Subcutaneous adipose tissue (tissue), 4 donors: Measurements from ENCODE around the gene NUCB1. TPM values are rescaled to one million over a fixed set of nuclear protein-coding genes. Genes with fewer than 3 reads are reported as not detected.

Experiments used
- total RNA-seq, 4 donors: library from RNA; depleted of rRNA; stranded (reverse); fragments of >200 nt; gene quantifications; one replicate each; pipeline ENCODE4 v1.1.0, GENCODE V29; 2016
- TF ChIP-seq, protein P1 (sequence below): fragments of 450-650 bp; IDR thresholded peaks from one replicate; pipeline ENCODE4 v1.5.1; 2016; ENCODE audit warnings: low read depth, mild to moderate bottlenecking, control low read depth, antibody characterized with exemption, moderate library complexity

NUCB1 gene
- total RNA-seq, 4 donors from 2014 or later = 128 to 480 (median 313) TPM

DNA sequence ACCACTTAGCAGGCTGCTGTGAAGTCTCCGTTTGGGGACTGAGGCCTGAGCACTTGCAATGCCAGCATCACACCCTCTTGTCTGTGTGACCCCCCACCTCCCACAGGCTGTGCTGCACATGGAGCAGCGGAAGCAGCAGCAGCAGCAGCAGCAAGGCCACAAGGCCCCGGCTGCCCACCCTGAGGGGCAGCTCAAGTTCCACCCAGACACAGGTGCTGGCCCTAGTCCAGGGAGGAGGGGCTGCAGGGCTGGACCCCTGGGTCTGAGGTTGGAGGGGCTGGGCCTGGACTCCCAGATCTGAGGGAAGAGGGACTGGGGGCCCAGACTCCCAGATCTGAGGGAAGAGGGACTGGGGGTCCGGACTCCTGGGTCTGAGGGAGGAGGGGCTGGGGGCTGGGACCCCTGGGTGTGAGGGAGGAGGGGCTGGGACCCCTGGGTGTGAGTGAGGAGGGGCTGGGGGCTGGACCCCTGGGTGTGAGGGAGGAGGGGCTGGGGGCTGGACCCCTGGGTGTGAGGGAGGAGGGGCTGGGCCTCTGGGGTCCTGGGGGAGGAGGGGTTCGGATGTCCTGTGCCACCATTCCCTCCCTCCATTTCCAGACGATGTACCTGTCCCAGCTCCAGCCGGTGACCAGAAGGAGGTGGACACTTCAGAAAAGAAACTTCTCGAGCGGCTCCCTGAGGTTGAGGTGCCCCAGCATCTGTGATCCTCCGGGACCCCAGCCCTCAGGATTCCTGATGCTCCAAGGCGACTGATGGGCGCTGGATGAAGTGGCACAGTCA is 21.8 kb downstream of the NUCB1 start:
- TF ChIP-seq, protein P1, sequence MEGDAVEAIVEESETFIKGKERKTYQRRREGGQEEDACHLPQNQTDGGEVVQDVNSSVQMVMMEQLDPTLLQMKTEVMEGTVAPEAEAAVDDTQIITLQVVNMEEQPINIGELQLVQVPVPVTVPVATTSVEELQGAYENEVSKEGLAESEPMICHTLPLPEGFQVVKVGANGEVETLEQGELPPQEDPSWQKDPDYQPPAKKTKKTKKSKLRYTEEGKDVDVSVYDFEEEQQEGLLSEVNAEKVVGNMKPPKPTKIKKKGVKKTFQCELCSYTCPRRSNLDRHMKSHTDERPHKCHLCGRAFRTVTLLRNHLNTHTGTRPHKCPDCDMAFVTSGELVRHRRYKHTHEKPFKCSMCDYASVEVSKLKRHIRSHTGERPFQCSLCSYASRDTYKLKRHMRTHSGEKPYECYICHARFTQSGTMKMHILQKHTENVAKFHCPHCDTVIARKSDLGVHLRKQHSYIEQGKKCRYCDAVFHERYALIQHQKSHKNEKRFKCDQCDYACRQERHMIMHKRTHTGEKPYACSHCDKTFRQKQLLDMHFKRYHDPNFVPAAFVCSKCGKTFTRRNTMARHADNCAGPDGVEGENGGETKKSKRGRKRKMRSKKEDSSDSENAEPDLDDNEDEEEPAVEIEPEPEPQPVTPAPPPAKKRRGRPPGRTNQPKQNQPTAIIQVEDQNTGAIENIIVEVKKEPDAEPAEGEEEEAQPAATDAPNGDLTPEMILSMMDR = no peak

DNA sequence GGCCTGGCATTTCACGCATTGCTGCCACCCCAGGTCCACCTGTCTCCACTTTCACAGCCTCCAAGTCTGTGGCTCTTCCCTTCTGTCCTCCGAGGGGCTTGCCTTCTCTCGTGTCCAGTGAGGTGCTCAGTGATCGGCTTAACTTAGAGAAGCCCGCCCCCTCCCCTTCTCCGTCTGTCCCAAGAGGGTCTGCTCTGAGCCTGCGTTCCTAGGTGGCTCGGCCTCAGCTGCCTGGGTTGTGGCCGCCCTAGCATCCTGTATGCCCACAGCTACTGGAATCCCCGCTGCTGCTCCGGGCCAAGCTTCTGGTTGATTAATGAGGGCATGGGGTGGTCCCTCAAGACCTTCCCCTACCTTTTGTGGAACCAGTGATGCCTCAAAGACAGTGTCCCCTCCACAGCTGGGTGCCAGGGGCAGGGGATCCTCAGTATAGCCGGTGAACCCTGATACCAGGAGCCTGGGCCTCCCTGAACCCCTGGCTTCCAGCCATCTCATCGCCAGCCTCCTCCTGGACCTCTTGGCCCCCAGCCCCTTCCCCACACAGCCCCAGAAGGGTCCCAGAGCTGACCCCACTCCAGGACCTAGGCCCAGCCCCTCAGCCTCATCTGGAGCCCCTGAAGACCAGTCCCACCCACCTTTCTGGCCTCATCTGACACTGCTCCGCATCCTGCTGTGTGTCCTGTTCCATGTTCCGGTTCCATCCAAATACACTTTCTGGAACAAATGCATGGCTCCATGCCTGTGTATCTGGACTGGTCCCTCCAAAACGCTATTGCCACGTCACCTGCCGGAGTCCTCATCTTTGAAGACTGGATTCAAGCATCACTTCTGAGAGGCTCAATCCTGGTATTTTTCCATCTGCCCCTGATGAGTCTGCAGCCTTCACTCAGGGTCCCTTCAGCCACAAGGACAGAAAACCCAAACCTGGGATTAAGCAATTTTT is 22.7 kb downstream of the NUCB1 start:
- TF ChIP-seq, protein P1 = no peak

DNA sequence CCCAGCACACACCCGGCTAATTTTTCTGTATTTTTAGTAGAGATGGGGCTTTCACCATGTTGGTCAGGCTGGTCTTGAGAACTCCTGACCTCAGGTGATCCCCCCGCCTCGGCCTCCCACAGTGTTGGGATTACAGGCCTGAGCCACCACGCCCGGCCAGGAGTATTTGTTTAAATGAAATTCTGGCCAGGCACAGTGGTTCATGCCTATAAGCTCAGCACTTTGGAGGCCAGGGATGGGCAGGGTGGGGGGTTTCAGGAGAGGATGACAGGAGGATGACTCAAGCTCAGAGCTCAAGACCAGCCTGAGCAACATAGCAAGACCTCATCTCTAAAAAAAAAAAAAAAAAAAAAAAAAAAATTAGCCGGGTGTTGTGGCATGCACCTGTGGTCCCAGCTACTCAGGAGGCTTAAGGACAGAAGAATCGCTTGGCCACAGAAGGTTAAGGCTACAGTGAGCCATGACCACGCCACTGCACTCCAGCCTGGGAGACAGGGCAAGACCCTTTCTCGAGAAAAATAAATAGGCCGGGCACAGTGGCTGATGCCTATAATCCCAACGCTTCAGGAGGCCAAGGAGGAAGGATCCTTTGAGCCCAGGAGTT is 25.2 kb downstream of the NUCB1 start:
- TF ChIP-seq, protein P1 = no peak

DNA sequence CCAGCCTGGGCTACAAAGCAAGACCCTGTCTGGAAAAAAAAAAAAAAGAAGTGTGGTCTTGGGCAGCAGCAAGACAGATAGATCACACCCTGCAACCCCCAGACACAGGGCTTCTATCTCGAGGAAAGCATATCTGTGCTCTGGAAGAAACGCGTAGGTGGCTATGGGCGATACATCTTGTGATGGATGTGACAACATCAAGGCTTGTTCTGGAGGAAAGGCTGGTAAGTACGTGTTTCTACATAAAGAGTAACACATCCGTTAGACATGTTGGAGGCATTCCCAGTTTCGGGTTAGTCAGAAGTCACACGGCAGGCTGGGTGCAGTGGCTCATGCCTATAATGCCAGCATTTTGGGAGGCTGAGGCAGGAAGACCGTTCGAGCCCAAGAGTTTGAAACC is 26.8 kb downstream of the NUCB1 start:
- TF ChIP-seq, protein P1 = no peak

DNA sequence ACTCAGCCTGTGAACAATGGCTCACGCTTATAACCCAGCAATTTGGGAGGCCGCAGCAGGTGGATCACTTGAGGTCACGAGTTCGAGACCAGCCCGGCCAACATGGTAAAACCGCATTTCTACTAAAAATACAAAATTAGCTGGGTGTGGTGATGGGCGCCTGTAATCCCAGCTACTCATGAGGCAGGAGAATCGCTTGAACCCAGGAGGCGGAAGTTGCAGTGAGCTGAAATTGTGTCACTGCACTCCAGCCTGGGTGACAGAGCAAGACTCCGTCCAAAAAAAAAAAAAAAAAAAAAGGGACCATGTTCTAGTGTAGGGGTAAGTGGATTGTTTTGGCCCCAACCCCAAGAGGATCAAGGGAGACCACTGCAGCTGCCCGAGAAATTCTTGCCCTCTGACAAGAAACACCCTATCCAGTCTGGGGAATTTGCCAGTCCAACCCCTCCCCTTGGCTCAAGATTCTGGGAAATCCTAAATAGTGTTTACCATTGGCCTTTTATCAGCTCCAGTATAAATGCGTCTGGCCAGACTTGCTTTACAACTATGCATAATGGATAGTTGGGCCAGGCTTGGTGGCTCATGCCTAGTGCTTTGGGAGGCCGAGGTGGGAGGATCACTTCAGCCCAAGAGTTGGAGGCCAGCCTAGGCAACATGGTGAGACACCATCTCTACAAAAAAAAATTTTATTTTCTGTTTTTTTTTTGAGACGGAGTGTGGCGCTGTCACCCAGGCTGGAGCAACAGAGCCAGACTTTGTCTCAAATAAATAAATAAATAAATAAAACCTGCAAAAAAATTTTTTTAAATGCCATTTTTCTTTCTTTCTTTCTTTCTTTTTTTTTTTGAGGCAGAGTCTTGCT is 28.3 kb downstream of the NUCB1 start:
- TF ChIP-seq, protein P1 = no peak

DNA sequence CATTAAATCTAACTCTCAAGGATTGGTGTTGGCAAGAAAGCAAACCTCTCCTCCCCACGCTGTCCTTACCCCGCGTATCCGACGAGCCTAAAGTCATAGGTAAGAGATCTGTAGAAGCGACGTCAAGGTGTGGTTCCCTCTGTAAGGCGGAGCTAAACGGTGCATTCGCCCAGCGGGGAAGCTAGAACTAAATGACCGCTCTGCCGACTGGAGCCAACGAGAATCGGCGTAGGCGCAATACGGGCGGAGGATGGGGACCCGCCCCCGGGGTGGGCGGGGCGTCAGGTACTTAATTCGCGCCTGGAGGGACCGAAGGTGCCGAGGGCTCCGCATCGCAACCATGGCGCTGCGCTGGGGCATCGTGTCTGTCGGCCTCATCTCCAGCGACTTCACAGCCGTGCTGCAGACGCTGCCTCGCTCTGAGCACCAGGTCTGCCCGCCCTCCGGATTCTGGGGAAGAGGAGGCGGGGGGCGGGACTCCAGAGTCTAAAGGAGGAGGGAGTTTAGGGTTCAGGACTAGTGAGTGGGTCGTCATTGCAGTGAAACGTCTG is 33.3 kb downstream of the NUCB1 start, which contains the start of gene DHDH:
Gene DHDH (plus strand): TSS at position 318 of the 551 bp plus-strand sequence. CDS start 23 bp downstream, at position 341.
- TF ChIP-seq, protein P1 = no peak
